ENCODE measurements around the gene REG4. TPM values are rescaled to one million over a fixed set of nuclear protein-coding genes. Genes with fewer than 3 reads are reported as not detected.

REG4 gene
- total and polyA plus RNA-seq, 7 donors: 0.10 TPM; not detected in 6

GRCh38 chr1:119767486-119767885, 43.8 kb downstream of the REG4 start:
- no peak for TF ChIP-seq CTCF (IDR thresholded peaks at IDR 0.05)
- DNase-seq (no peak), ATAC-seq (no peak)
- Histone ChIP-seq H3K9me3 (no peaks in the 10 kb centered on the region), H3K4me3 (no peak overlapping the region), H3K36me3 (ENCODE audit: insufficient read depth in 1 of 2, low read depth in 1 of 2) (no peaks in the 10 kb centered on the region), H3K27me3 (ENCODE audit: insufficient read depth in 3 of 3, low read length in 2 of 3) (no peaks in the 10 kb centered on the region), H3K27ac (no peak overlapping the region), H3K4me1 (peaks cover 11% of the 10 kb centered on the region)
- intact Hi-C loops (cut with DNase I): no loop called here
- WGBS, 3 donors: 46 to 61% (median 58%) methylated on average over 2 of the region's 2 CpGs

GRCh38 chr1:119766374-119766794, 44.9 kb downstream of the REG4 start:
- WGBS, 3 donors: 19 to 43% (median 24%) methylated on average over 4 of the region's 4 CpGs

GRCh38 chr1:119764220-119764619, 47.0 kb downstream of the REG4 start:
- Histone ChIP-seq H3K27ac (no peak overlapping the region), H3K27me3 (ENCODE audit: insufficient read depth in 3 of 3, low read length in 2 of 3) (no peaks in the 10 kb centered on the region), H3K4me3 (no peak overlapping the region), H3K36me3 (ENCODE audit: insufficient read depth in 1 of 2, low read depth in 1 of 2) (no peaks in the 10 kb centered on the region), H3K4me1 (peaks cover 11% of the 10 kb centered on the region), H3K9me3 (no peaks in the 10 kb centered on the region)
- ATAC-seq: no peak
- intact Hi-C loops (cut with DNase I): no loop called here
- TF ChIP-seq CTCF (IDR thresholded peaks at IDR 0.05): no peak
- DNase-seq: no peak
- WGBS, 3 donors: 74 to 80% (median 78%) methylated on average over 6 of the region's 6 CpGs

More at GRCh38 chr1:119766374-119766794, 44.9 kb downstream of the REG4 start:
- DNase-seq (no peak), ATAC-seq (peak; percentile 34 to 74 (median 58))
- peaks cover 11% of the 10 kb centered on the region for H3K4me1 ChIP-seq
- H3K36me3 ChIP-seq (ENCODE audit: insufficient read depth in 1 of 2, low read depth in 1 of 2): no peaks in the 10 kb centered on the region
- no peaks in the 10 kb centered on the region for H3K27me3 ChIP-seq (ENCODE audit: insufficient read depth in 3 of 3, low read length in 2 of 3)
- no peaks in the 10 kb centered on the region for H3K9me3 ChIP-seq
- H3K27ac ChIP-seq: no peak overlapping the region
- no peak for TF ChIP-seq CTCF (IDR thresholded peaks at IDR 0.05)
- intact Hi-C loops (cut with DNase I): no loop called here
- H3K4me3 ChIP-seq: peak overlapping the region; percentile 30

GRCh38 chr1:119762953-119763352, 48.3 kb downstream of the REG4 start:
- ATAC-seq: no peak
- 55 to 73% (median 67%) methylated on average over 1 of the region's 1 CpG for WGBS, 3 donors
- intact Hi-C loops (cut with DNase I): no loop called here
- no peak overlapping the region for H3K27ac ChIP-seq
- no peak overlapping the region for H3K4me3 ChIP-seq
- no peaks in the 10 kb centered on the region for H3K27me3 ChIP-seq (ENCODE audit: insufficient read depth in 3 of 3, low read length in 2 of 3)
- H3K9me3 ChIP-seq: no peaks in the 10 kb centered on the region
- DNase-seq: no peak
- H3K4me1 ChIP-seq: peaks cover 11% of the 10 kb centered on the region
- TF ChIP-seq CTCF (IDR thresholded peaks at IDR 0.05): no peak
- no peaks in the 10 kb centered on the region for H3K36me3 ChIP-seq (ENCODE audit: insufficient read depth in 1 of 2, low read depth in 1 of 2)

GRCh38 chr1:119762409-119762808, 48.9 kb downstream of the REG4 start:
- WGBS, 3 donors: 90 to 94% (median 92%) methylated on average over 1 of the region's 1 CpG
- no peak for TF ChIP-seq CTCF (IDR thresholded peaks at IDR 0.05)
- DNase-seq: no peak
- Histone ChIP-seq H3K36me3 (ENCODE audit: insufficient read depth in 1 of 2, low read depth in 1 of 2) (no peaks in the 10 kb centered on the region), H3K9me3 (no peaks in the 10 kb centered on the region), H3K27ac (no peak overlapping the region), H3K4me1 (peaks cover 11% of the 10 kb centered on the region), H3K4me3 (no peak overlapping the region), H3K27me3 (ENCODE audit: insufficient read depth in 3 of 3, low read length in 2 of 3) (no peaks in the 10 kb centered on the region)
- intact Hi-C loops (cut with DNase I): no loop called here
- ATAC-seq: no peak
